ENCODE results near the gene FYN.
A peak's percentile ranks its signal among the peaks of the same experiment; 100 is the strongest.

FYN gene

GRCh38 chr6:111806165-111806547 lies 67.1 kb downstream of the FYN start:
- H3K4me3 ChIP-seq (replicated peaks in 1 of 2; ENCODE audit: low read depth in 2 of 2, low read length in 2 of 2) = no peak overlapping the region
- no peak for TF ChIP-seq CTCF (IDR thresholded peaks at IDR 0.05; ENCODE audit: low read depth, low read length)
- DNase-seq (ENCODE audit: low read depth in 2 of 2) = no peak

GRCh38 chr6:111805511-111806164 lies 67.6 kb downstream of the FYN start:
- peak; percentile 58 to 69 for DNase-seq (ENCODE audit: low read depth in 2 of 2)
- TF ChIP-seq CTCF (IDR thresholded peaks at IDR 0.05; ENCODE audit: low read depth, low read length) = no peak
- H3K4me3 ChIP-seq (replicated peaks in 1 of 2; ENCODE audit: low read depth in 2 of 2, low read length in 2 of 2) = no peak overlapping the region

GRCh38 chr6:111804627-111805235 lies 68.5 kb downstream of the FYN start:
- DNase-seq (ENCODE audit: low read depth in 2 of 2) = peak; percentile 86 to 87
- H3K4me3 ChIP-seq (replicated peaks in 1 of 2; ENCODE audit: low read depth in 2 of 2, low read length in 2 of 2) = no peak overlapping the region
- TF ChIP-seq CTCF (IDR thresholded peaks at IDR 0.05; ENCODE audit: low read depth, low read length) = peak; percentile 24

GRCh38 chr6:111803804-111804203 lies 69.4 kb downstream of the FYN start:
- no peak for TF ChIP-seq CTCF (IDR thresholded peaks at IDR 0.05; ENCODE audit: low read depth, low read length)
- DNase-seq (ENCODE audit: low read depth in 2 of 2) = peak in 1 of 2 donors; percentile 37
- no peak overlapping the region for H3K4me3 ChIP-seq (replicated peaks in 1 of 2; ENCODE audit: low read depth in 2 of 2, low read length in 2 of 2)

GRCh38 chr6:111803371-111803770 lies 69.9 kb downstream of the FYN start:
- TF ChIP-seq CTCF (IDR thresholded peaks at IDR 0.05; ENCODE audit: low read depth, low read length) = no peak
- H3K4me3 ChIP-seq (replicated peaks in 1 of 2; ENCODE audit: low read depth in 2 of 2, low read length in 2 of 2) = no peak overlapping the region
- no peak for DNase-seq (ENCODE audit: low read depth in 2 of 2)

GRCh38 chr6:111802720-111803330 lies 70.4 kb downstream of the FYN start:
- TF ChIP-seq CTCF (IDR thresholded peaks at IDR 0.05; ENCODE audit: low read depth, low read length) = no peak
- H3K4me3 ChIP-seq (replicated peaks in 1 of 2; ENCODE audit: low read depth in 2 of 2, low read length in 2 of 2) = no peak overlapping the region
- no peak for DNase-seq (ENCODE audit: low read depth in 2 of 2)

All from cardiac fibroblast (primary cell).